OCI-M2 (cell line): ENCODE data around the gene LRCH3.

Source experiments
- DNase-seq: peaks from one replicate; lab custom pipeline; 2025; ENCODE audit not compliant: unreplicated experiment; lab: John Stamatoyannopoulos, UW

Gene LRCH3

GRCh38 chr3:197791892-197792647, 1.0 kb downstream of the LRCH3 start:
- DNase-seq, result no peak

GRCh38 chr3:197793247-197793646, 2.2 kb downstream of the LRCH3 start:
- DNase-seq, result no peak

GRCh38 chr3:197794115-197794514, 3.1 kb downstream of the LRCH3 start:
- DNase-seq, result no peak

- no peak for DNase-seq
Observed at GRCh38 chr3:197795200-197795599, 4.1 kb downstream of the LRCH3 start.

- no peak for DNase-seq
Observed at GRCh38 chr3:197796087-197796486, 5.0 kb downstream of the LRCH3 start.

- DNase-seq, result no peak
Observed at GRCh38 chr3:197798863-197799262, 7.8 kb downstream of the LRCH3 start.

- no peak for DNase-seq
Observed at GRCh38 chr3:197800379-197800778, 9.3 kb downstream of the LRCH3 start.

GRCh38 chr3:197801891-197802778, 11.1 kb downstream of the LRCH3 start:
- no peak for DNase-seq

GRCh38 chr3:197802779-197803459, 11.9 kb downstream of the LRCH3 start:
- no peak for DNase-seq

GRCh38 chr3:197804511-197804910, 13.5 kb downstream of the LRCH3 start:
- no peak for DNase-seq

GRCh38 chr3:197807969-197808587, 17.0 kb downstream of the LRCH3 start:
- DNase-seq, result no peak

GRCh38 chr3:197809356-197810020, 18.4 kb downstream of the LRCH3 start:
- DNase-seq, result no peak

- DNase-seq, result no peak
Observed at GRCh38 chr3:197810901-197811300, 19.8 kb downstream of the LRCH3 start.

GRCh38 chr3:197811343-197811742, 20.3 kb downstream of the LRCH3 start:
- DNase-seq, result no peak

GRCh38 chr3:197814372-197814771, 23.3 kb downstream of the LRCH3 start:
- no peak for DNase-seq

GRCh38 chr3:197820550-197821335, 29.7 kb downstream of the LRCH3 start:
- no peak for DNase-seq

- no peak for DNase-seq
Observed at GRCh38 chr3:197829397-197830045, 38.5 kb downstream of the LRCH3 start.

GRCh38 chr3:197830308-197830966, 39.4 kb downstream of the LRCH3 start:
- DNase-seq, result no peak

GRCh38 chr3:197830967-197831313, 39.9 kb downstream of the LRCH3 start:
- no peak for DNase-seq
